Keratinocyte (primary cell): ENCODE data around the gene ABHD2.

Experiments used
- CTCF ChIP-seq, 3 experiments: IDR thresholded peaks in 1 of 3; conservative IDR thresholded peaks in 1 of 3; optimal IDR thresholded peaks in 1 of 3; 2 replicates in 2 of 3; 3 replicates in 1 of 3; pipeline versions ENCODE3 to v1.5.1; 2011; ENCODE audit warnings: low read length in 3 of 3, mild to moderate bottlenecking in 3 of 3, moderate library complexity in 2 of 3, control low read depth in 1 of 3, inconsistent platforms in 1 of 3; ENCODE audit not compliant: insufficient read depth in 2 of 3; ENCODE audit errors: extremely low read depth in 1 of 3
- EZH2 ChIP-seq: IDR thresholded peaks from one replicate; pipeline ENCODE4 v1.6.1; 2012; ENCODE audit warnings: inconsistent platforms, mild to moderate bottlenecking, low read length, moderate library complexity

- TF ChIP-seq CTCF (optimal IDR thresholded peaks at IDR 0.05 in 1 of 3, IDR thresholded peaks at IDR 0.05 in 1 of 3, conservative IDR thresholded peaks at IDR 0.05 in 1 of 3; ENCODE audit: extremely low read depth in 1 of 3, insufficient read depth in 2 of 3, low read length in 3 of 3) = no peak
- no peak for TF ChIP-seq EZH2
These were observed 53.6 kb downstream of the ABHD2 start for GRCh38 chr15:89141885-89142284.
